Measurements from ENCODE around the gene RNU1-3.
"Not testable (repeated sequence)": the region's sequence is repeated elsewhere in the genome, so short reads cannot be mapped to it uniquely, and the experiment has no call there.

Gene RNU1-3

DNA sequence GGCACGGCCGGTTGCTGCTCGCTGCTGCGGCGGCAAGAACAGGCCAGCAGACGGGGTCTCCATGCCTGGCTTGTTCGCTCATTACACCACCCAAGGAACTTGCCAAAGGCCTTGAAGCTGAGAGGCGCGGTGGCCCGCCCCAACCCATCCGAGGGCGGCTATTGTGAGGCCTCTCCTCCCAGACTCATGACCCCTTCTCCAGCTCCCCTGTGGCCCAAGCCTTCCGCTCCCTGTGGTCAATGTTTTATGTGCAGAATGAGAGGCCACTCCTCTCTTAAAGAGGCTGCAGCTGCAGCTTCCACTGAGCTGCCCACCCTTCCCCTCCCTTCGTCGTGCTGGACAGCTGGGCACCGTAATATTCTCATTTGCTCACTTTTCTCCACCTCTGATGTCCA, 27.6 kb upstream of the RNU1-3 start:
- not testable (repeated sequence) for DNase-seq (ENCODE audit: low read depth in 2 of 2)

DNA sequence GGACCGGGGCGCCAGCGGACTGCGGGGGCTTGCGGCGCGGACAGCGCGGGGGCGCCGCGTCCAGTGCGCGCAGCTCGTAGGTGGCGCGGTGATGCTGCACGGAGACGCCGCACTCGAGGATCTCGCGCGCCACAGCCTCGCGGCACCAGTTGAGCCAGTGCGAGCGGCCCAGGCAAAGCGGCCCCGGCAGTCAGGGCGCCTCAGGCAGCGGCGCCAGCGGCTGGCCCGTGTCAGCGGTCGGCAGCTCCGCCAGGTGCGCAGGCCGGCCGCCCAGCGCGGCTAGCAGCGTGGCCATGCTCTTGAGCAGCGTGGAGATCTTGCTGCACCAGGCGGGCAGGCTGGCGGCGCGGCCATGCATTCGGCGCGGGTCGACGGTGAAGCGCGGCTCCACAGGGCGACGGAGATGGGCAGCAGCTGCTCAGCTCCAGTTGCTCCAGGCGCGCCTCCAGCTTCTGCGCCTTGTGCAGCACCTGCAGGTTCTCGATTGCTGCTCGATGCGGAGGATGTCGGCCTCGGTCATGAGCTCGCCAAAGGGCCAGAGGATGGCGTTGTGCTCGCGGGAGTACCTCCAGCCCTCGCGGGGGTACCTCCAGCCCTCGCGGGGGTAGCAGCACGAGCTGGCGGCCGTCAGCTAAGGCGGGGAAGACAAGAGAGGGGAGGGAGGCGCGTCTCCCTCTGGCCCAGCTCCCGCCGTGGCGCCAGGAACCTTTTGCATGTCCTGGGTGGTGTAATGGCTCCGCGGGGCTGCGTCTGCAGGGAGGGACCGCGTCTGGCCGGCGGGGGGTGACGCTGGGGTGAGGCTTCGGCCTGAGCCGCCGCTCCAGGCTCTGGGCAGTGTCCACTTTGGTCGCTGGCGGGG, 26.9 kb upstream of the RNU1-3 start:
- DNase-seq (ENCODE audit: low read depth in 2 of 2) = not testable (repeated sequence)

DNA sequence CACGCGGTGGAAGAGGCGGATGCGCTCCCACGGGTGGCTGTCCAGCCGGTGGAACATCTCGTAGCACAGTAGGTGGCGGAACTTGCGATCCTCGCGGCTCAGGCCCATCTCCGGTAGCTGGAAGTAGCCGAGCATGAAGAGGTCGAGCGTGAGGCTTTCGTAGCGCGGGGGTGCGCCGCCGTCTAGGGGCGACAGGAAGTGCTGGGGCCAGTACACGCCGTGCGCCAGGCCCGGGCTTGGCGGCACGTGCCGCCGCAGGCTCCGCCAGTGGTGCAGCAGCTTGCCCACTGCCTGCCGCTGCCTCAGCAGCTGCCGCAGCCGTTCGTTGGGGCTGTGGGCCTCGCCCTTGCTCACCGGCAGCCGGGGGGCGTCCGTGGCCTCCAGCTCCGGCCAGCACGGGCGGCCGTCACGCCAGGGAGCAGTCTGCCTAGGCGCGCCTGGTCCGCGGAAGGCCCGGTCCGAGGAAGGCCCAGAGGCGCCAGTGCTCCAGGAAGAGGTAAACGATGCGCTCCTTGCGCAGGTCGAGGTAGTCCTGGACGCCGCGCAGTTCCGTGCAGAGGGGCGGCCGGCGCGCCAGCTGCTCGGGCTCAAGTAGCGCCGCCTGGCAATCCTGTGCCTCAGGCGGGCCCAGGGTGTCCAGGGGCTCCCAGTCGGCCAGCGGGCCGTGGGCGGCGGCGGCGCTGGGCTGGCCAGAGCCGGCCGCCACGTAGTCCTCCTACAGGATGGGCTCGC, 26.1 kb upstream of the RNU1-3 start:
- not testable (repeated sequence) for DNase-seq (ENCODE audit: low read depth in 2 of 2)

DNA sequence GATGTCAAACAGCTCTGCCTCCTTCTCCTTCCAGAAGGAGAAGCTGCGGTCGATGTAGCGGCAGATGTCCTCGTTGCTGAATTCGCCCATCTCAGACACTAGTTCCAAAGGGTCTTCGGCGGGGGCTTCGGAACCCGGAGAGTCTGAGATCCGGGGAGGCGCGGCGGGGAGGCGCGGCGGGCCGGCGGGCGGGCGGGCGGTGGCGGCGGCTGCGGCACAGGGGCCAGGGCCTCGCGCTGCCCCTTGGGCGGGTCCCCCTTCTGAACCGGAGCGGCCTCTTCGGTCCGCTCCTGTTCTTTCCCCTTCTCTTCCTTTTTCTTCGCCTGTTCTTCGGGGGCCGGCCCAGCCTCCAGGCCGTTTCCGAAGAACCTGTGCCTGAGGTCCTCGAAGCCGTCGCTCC, 25.5 kb upstream of the RNU1-3 start:
- not testable (repeated sequence) for DNase-seq (ENCODE audit: low read depth in 2 of 2)

DNA sequence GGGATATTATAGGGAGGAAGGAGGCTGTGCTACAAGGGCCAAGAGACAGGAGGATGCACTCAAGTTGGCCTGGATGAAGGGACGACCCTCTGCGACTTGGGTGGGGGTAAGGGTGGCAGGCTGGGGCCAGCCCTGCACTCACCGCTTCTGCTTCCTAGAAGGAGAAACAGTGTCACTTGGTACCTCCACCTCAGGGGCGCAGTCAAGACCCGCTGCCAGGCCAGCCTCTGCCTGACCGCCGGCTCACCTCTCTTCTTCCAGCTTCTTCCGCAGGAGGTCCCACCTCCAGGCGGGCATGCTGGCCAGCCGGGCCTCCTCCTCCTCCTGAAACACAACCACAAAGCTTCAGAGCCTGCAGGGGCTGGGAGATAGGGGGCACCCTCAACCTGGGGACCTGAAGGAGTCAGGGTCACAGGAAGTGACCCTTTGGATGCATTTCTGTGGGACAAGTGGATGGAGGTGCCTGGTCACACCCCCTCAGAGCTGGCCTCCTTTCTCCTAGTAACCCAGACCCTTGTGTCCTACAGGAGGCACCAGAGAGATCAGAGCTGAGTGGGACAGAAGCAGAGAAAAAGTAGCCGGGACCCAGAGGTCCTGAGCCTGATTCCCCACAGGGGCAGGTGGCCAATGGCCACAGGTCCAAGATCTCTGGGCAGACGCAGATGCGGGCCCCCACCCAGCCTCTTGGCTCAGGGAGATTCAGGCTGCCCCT, 24.4 kb upstream of the RNU1-3 start:
- DNase-seq (ENCODE audit: low read depth in 2 of 2) = not testable (repeated sequence)

DNA sequence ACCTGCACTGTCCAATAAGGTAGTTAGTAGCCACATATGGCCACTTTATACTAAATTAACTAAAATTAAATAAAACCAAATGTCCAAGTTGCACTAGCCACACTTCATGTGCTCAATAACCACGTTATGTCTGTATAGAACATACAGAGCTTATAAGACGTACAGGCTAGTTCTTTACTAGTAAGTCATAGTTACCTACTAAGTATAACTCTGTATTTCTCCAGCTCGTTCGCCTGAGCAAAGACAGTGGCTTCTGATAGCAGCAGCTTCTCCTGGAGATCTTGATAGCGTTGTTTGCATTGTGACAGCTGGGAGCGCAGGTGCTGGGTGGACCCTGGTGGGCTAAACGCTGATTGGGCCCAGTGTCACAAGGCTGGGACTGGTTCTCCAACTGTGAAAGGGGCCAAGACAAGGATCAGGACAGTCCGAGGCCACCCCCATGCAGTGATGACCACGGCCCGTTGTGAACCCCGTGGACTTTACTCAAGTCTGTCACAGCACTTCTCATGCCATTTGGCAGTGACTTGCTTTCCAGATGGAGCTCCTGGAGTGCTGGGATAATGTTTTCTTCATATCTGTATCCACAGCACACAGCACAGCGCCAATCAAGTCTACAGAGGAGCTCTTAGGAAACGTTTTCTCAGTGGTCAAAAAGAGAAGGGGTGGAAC, 20.5 kb upstream of the RNU1-3 start:
- DNase-seq (ENCODE audit: low read depth in 2 of 2) = not testable (repeated sequence)

DNA sequence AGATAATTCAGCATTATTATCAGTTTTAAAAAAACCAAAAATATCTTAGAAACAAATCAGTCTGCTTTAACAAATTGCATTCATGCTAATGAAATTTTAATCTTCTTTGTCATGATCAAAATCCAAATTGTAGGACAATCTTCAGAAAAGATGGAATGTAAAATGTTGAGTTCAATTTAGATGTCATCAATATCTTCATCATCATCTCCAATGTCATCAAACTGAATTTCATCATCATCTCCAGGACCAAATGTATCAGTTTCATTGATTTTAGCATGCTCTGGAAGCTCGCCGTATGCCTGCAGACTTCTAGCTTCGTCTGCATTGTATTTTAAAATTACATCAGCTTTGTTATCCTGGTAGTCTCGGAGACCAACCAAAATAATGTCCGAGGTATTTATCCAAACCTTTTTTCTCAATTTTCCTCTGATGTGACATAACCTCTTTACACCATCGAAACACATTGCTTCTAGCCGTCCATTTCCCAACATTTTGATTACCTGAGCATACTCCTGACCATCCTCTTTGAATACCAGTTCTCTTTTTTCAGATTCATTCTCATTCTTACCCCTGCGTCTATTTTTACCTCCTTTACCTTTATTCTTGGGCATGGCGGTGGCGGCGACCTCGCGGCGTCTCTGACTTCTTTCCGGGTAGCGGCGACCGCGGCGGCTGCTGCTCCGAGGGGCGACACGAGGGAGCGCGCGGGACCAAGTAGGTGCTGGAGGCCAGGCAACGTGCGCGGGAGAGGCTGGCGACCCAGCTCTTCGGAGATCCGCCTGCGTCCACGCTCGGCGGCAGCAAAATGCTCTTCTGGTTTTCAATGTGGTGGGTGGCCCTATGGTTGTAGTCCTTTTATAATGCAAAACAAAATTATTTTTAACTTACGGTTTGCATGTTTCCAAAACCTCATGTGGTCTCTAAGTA, 19.0 kb upstream of the RNU1-3 start:
- not testable (repeated sequence) for DNase-seq (ENCODE audit: low read depth in 2 of 2)

GRCh38 chr1:16684738-16685337, 18.1 kb upstream of the RNU1-3 start:
- not testable (repeated sequence) for DNase-seq (ENCODE audit: low read depth in 2 of 2)

DNA sequence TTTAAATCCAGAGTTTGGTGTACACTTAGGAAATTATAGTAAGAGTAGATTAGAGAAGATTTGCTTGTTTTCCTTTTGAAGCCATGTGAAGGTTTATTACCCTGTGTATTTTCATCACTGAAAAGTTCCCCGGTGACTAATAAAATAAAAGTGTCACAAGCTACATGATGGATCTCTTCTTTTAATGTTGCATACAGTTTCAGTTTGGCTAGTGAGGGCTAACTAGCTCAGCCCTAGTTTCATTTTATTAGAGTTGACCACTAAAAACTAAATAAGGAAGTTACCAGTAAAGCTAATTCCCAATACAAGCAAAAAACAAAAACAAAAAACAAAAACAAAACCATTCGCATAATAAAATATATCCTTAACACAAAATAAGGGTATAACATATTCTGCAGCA, 17.4 kb upstream of the RNU1-3 start:
- not testable (repeated sequence) for DNase-seq (ENCODE audit: low read depth in 2 of 2)

DNA sequence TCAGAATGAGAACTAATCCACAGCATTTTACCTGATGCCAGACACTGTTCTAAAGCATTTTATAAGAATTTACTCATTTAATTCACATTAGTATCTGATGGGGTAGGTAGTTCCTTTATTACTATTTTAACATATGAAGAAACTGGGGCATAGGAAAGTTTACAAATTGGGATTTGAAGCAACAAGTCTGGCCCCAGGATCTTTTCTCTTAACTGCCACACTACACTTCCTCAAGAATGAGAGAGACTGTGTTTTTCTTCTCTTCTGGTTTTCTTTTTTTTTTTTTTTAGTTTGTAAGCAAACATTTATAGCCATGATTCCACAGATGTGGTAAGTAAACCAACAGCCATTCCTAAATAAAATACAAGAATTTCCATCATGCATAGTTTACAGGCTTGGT, 16.1 kb upstream of the RNU1-3 start:
- DNase-seq (ENCODE audit: low read depth in 2 of 2) = not testable (repeated sequence)

GRCh38 chr1:16680366-16680765, 13.6 kb upstream of the RNU1-3 start:
- not testable (repeated sequence) for DNase-seq (ENCODE audit: low read depth in 2 of 2)

DNA sequence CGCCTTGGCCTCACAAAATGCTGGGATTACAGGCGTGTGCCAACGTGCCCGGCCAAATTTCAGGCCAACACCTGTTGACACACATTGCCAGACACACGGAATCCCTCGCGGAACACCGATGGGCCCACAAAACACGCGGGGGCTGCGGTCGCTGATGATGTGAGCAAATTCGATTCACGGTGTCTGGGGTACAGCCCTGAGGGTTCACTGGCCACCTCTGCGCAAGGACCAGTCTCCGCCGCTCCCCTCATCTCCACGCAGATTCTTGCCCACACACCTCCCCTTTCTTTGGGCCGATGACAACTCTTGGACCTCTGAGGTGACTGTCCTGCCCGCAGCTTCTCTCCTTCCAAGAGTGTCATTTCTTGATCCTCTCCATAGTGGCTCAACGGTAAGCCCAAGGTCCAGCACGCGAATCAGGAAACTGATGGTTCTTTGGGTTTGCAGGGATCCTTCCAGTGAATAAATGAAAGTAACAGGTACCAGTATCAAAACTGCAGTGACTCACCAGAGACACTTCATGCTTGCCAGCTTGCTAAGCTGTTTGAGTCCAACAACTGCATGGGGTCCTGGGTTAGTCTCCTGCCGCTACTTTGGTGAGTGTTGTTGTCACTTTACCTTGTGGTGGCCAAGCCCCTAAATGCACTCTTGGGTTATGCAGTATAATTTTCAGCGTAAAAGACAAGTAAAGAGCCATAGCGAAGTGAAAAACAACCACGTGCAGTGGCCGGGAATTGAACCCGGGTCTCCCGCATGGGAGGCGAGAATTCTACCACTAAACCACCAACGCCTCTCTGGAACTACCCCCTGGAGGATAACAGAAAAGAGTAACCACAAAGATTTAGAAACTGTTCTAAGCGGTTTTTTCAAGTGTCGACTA, 11.0 kb upstream of the RNU1-3 start:
- DNase-seq (ENCODE audit: low read depth in 2 of 2) = peak; percentile 57 to 67

GRCh38 chr1:16676661-16677523, 10.1 kb upstream of the RNU1-3 start:
- DNase-seq (ENCODE audit: low read depth in 2 of 2) = not testable (repeated sequence)

DNA sequence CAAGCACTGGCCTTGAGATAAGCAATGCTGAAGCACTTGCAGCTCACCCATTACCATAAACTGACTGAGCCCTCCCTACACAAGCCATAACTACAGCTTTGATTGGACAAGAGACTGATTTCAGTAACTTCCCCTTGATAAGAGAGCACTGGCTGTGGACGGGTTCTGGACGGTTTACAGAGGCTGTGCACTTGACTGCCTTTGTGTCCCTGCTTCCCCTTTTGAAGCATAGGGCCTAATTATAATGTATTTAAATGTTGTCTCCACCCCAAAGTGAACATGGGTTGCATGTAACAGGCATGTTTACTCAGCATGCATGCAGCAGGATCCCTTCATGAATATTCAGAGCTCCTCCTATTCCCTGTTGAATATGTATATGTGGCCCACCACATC, 8.4 kb upstream of the RNU1-3 start:
- not testable (repeated sequence) for DNase-seq (ENCODE audit: low read depth in 2 of 2)

DNA sequence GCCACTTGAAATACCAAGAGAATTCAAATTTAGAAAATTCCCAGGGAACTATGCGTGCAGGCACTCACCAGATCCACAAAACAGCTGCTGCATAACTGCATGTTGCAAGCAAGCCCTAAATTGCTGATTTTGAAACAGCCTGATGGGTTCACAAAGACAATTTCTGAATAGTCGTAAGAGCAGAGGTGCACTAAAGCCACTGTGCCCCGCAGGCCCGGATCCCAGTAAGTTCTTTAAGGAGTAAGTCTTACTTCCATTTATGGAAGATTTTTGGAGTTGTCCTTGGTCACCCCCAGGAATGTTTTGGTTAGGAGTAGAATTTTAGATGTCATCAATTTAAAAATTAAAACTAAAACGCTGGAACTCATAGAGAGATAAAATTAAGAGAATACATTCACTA, 7.2 kb upstream of the RNU1-3 start:
- not testable (repeated sequence) for DNase-seq (ENCODE audit: low read depth in 2 of 2)

- DNase-seq (ENCODE audit: low read depth in 2 of 2) = not testable (repeated sequence)
Observed at GRCh38 chr1:16665836-16666235, 912 bp downstream of the RNU1-3 start.

- not testable (repeated sequence) for DNase-seq (ENCODE audit: low read depth in 2 of 2)
Observed at GRCh38 chr1:16658234-16658633, 8.5 kb downstream of the RNU1-3 start.

Measured in stimulated activated CD4-positive, alpha-beta T cell treated with anti-CD3 and anti-CD28 coated beads, Interleukin-12 subunit alpha, Interleukin-12 subunit beta, amount 100 ng/mL, for 24 hours (primary cell).